SH-SY5Y (cell line): Measurements from ENCODE around the gene HMGXB3.

Source experiments
- GATA2 ChIP-seq: IDR thresholded peaks from 2 replicates; pipeline ENCODE4 v1.6.1; 2011; ENCODE audit warnings: mild to moderate bottlenecking, low read depth, low read length
- GATA3 ChIP-seq: IDR thresholded peaks from 2 replicates; pipeline ENCODE4 v1.6.1; 2011; ENCODE audit warnings: low read depth, mild to moderate bottlenecking, low read length, moderate library complexity

HMGXB3 gene

GRCh38 chr5:149969181-149969930, 31.2 kb upstream of the HMGXB3 start:
- TF ChIP-seq GATA3 (no peak), GATA2 (no peak)

DNA sequence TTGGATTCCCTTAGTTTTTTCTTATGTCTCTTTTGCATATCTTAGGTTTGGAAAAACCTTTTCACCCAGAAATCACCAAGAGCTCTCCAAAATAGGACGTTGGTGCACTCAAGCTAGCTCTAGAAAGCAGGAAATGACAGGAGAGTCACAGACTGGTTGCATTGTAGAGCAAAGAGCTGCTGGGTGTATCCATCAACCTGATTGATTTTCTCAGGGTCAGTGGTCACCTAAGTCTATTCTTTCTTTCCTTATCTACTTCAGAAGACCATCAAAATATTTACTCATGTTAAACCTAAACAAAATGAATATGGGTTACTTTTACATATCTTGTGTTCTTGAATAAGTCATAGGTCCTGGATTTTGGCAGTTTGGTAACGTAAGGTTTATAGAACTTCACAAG, 25.1 kb upstream of the HMGXB3 start:
- TF ChIP-seq GATA3: no peak
- TF ChIP-seq GATA2: no peak

GRCh38 chr5:149979896-149980295, 20.6 kb upstream of the HMGXB3 start:
- TF ChIP-seq GATA3 (no peak), GATA2 (no peak)

DNA sequence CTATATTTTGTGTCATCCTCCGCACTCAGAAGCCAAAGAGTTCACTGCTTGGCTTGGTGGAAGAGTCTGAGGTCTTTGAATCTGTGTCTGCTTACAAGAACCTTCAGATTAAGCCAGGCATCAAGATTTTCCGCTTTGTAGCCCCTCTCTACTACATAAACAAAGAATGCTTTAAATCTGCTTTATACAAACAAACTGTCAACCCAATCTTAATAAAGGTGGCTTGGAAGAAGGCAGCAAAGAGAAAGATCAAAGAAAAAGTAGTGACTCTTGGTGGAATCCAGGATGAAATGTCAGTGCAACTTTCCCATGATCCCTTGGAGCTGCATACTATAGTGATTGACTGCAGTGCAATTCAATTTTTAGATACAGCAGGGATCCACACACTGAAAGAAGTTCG, 19.3 kb upstream of the HMGXB3 start:
- TF ChIP-seq GATA3 (no peak), GATA2 (no peak)

- TF ChIP-seq GATA3: no peak
- no peak for TF ChIP-seq GATA2
These were observed 18.0 kb upstream of the HMGXB3 start for GRCh38 chr5:149982505-149982904.

GRCh38 chr5:149988126-149988525, 12.4 kb upstream of the HMGXB3 start:
- no peak for TF ChIP-seq GATA2
- no peak for TF ChIP-seq GATA3

GRCh38 chr5:149990518-149991376, 9.8 kb upstream of the HMGXB3 start:
- TF ChIP-seq GATA2 (no peak), GATA3 (no peak)

DNA sequence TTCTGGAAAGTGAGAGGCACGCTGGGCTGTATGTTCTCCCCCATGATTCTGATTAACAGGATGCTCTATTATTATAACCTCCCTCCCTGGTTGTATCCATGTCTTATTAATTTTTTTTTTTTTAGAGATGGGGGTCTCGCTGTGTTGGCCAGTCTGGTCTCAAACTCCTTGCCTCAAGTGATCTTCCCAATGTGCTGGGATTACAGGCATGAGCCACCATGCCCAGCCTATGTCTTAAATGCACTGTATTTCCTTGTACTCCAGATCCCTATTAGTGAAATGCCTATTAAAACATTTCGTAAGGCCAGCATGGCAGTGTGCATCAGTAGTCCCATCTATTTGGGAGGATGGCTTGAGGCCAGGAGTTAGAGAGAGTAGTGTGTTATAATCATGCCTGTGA, 7.1 kb upstream of the HMGXB3 start:
- no peak for TF ChIP-seq GATA2
- no peak for TF ChIP-seq GATA3

DNA sequence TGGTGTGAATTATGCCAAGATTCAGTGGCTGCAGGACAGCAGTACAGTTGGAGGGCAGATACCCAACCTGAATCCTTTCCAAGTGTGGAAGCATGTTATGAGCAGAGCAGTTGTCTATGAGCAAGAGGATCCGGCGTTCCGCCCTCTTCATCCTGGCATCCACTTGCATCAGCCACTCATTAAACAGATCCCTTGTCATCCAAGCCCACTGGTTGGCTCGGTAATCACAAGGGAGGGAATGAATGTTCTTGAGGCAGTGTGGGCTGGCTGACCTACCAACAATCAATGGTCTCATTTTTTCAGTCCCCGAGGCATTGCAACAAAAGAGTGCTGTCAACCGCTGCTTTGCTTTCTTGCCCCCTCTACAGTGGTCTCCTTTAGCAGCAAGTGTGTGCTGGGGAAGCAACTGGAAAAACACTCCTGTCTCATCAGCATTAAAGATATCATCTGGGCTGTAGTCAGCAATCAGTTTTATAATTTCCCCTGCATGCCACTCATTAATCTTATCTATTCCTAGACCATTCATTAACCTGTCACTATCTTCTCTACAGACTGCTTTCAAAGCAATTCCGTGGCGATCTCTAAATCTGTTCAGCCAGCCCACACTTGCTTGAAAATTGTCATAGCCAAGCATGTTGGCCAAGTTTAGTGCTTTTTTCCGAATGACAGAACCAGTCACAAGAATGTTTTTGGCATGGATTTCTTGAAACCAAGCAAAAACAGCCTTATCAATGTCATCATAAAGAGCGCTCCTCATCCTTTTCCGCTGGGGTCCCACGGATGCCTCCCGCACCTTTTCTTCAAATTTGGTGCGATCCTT, 4.9 kb upstream of the HMGXB3 start:
- TF ChIP-seq GATA3 (peak; percentile 65), GATA2 (peak; percentile 83)

GRCh38 chr5:149996205-149996890, 4.2 kb upstream of the HMGXB3 start:
- no peak for TF ChIP-seq GATA3
- TF ChIP-seq GATA2: no peak

- TF ChIP-seq GATA3 (no peak), GATA2 (no peak)
These were observed 2.3 kb upstream of the HMGXB3 start for GRCh38 chr5:149998281-149998680.

- no peak for TF ChIP-seq GATA3
- no peak for TF ChIP-seq GATA2
These were observed 1.2 kb upstream of the HMGXB3 start for GRCh38 chr5:149999359-149999758.

GRCh38 chr5:149999866-150000255, 678 bp upstream of the HMGXB3 start:
- TF ChIP-seq GATA2 (no peak), GATA3 (no peak)

DNA sequence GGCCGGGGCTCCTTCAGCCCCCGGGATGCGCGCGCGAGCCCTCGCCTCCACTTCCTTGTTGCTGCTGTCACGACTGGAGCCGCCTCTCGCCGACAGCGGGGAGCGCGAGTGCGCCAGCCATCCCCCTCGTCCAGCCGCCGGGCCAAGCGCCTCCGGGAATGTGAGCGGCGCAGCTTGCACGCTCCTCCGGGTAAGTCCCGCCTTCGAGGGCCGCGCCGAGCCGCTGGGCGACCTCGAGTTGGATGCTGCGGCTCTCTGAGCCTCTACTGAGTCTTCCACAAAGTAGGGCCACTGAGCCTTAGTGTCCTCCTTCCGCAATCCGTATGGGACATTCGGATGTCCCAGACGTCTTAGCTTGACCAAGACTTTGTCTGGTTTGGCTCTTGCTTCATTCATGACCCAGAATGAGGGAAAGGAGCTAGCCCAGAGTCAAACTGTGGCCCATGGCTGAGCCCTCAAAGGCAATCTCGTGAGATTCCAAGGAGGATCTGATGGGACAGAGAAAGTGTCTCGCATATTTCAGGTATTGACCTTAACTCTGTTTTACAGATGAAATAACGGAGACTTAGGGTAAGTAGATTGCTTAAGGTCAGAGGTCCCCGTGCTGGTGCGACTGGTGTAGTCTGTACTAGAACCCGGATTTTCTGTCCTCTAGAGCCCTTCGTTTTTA, 586 bp downstream of the HMGXB3 start:
- no peak for TF ChIP-seq GATA2
- TF ChIP-seq GATA3: no peak
